Measurements from ENCODE around the gene SPTBN4.
"Not testable (repeated sequence)": the region's sequence is repeated elsewhere in the genome, so short reads cannot be mapped to it uniquely, and the experiment has no call there.

SPTBN4 gene

DNA sequence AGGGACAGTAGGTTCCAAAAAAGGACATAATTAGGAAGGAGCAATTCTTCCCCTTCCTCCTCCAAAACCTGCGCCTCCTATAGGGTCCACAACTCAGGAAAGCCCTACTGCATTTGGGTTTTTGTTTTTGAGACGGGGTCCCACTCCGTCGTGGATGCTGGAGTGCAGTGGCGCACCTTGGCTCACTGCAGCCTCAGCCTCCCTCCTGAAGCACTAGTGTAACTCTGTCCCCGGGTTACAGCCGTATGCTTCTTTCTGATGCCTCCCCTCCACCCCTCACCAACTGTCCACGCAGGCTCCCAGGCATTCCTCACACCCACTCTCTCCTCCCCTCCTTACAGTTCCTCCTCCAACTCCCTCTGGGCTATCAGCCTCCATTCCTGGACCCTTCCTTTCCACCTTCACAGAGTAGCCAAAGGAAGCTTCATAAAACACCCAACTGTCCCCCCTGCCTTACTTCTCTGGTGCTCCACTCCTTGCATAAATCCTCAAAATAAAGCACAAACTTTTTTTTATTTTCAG, 20.5 kb upstream of the SPTBN4 start:
- TF ChIP-seq, protein P1, sequence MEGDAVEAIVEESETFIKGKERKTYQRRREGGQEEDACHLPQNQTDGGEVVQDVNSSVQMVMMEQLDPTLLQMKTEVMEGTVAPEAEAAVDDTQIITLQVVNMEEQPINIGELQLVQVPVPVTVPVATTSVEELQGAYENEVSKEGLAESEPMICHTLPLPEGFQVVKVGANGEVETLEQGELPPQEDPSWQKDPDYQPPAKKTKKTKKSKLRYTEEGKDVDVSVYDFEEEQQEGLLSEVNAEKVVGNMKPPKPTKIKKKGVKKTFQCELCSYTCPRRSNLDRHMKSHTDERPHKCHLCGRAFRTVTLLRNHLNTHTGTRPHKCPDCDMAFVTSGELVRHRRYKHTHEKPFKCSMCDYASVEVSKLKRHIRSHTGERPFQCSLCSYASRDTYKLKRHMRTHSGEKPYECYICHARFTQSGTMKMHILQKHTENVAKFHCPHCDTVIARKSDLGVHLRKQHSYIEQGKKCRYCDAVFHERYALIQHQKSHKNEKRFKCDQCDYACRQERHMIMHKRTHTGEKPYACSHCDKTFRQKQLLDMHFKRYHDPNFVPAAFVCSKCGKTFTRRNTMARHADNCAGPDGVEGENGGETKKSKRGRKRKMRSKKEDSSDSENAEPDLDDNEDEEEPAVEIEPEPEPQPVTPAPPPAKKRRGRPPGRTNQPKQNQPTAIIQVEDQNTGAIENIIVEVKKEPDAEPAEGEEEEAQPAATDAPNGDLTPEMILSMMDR (IDR thresholded peaks at IDR 0.05; ENCODE audit: low read depth, low read length) = no peak

DNA sequence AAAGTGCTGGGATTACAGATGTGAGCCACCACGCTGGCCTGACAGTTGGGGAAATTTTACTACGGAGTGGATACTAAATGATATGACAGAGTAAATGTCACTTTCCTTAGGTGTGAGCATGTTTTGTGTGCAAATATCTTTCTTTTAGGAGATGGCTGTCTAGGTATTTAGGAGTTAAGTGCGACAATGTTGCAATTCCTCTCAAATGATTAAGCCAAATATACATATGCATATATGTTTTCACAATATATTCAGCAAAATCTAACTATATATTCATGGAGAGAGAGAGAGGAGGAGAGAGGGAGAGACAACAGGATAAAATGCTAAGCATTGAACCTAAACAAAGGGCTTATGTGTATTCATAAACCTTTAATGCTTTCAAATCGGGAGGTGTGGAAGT, 17.3 kb upstream of the SPTBN4 start:
- no peak overlapping the region for H3K4me3 ChIP-seq (ENCODE audit: low read depth, low read length)
- TF ChIP-seq, protein P1 (IDR thresholded peaks at IDR 0.05; ENCODE audit: low read depth, low read length) = no peak
- in situ Hi-C loops (cut with HindIII; ENCODE audit: low sequenced_read_pairs) = no loop called here
- DNase-seq (ENCODE audit: low read depth, low spot score) = no peak

More for the DNA sequence above, 20.5 kb upstream of the SPTBN4 start:
- no peak overlapping the region for H3K4me3 ChIP-seq (ENCODE audit: low read depth, low read length)
- DNase-seq (ENCODE audit: low read depth, low spot score) = no peak
- in situ Hi-C loops (cut with HindIII; ENCODE audit: low sequenced_read_pairs) = no loop called here

DNA sequence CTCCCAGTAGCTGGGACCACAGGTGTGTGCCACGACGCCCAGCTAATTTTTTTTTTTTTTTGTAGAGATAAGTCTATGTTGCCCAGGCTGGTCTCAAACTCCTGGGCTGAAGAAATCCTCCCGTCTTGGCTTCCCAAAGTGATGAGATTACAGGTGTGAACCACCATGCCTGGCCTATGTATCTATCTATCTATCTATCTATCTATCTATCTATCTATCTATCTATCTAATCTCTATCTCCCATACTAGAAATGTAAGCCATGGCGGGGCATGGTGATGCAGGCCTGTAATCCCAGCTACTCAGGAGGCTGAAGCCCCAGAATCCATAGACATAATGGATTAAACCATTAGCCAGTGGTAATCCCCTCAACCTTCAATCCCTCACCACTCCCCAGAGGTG, 16.1 kb upstream of the SPTBN4 start:
- TF ChIP-seq, protein P1 (IDR thresholded peaks at IDR 0.05; ENCODE audit: low read depth, low read length) = no peak
- in situ Hi-C loops (cut with HindIII; ENCODE audit: low sequenced_read_pairs) = no loop called here
- H3K4me3 ChIP-seq (ENCODE audit: low read depth, low read length) = no peak overlapping the region
- no peak for DNase-seq (ENCODE audit: low read depth, low spot score)

DNA sequence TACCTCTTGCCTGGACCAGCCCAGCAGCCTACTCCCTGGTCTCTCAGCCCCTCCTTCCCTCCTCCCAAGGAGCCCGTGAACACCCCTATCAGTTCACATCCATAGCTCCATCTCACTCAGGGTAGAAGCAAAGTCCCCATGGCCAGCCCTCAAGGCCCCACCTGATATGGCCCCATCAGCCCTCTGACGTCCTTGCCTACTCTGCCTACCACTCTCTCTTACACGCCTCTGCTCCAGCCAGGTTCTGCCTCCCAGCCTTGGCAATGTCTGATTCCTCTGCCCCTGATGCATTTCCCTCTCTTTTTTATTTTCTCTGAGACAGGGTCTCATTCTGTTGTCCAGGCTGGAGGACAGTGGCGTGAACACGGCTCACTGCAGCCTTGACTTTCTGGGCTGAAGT, 14.8 kb upstream of the SPTBN4 start:
- in situ Hi-C loops (cut with HindIII; ENCODE audit: low sequenced_read_pairs) = no loop called here
- DNase-seq (ENCODE audit: low read depth, low spot score) = no peak
- H3K4me3 ChIP-seq (ENCODE audit: low read depth, low read length) = no peak overlapping the region
- TF ChIP-seq, protein P1 (IDR thresholded peaks at IDR 0.05; ENCODE audit: low read depth, low read length) = no peak

DNA sequence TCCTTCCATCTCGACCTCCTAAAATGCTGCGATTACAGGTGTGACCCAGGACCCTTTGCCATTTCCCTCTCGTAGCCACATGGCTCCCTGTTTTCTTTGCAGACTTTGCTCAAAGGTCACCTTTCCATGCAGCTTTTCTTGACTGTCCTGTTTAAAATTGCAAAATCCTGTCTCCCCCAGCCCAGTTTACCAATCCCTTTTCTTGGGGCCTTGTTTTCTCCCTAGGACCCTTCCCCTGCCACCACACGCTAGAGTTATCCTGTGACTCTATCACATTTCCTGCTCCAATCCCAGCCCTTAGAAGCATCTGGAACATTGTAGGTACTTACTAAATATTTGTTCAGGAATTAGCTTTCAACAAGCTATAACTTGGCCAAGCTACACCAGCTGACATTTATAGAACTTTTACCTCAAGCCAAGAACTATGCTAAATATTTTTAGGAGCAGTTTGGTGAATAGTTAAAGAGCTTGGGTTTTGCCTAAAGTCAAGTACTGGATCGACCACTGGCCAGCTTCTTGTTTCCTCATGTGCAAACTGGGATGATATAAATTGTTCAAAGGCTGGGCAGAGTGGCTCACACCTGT, 13.6 kb upstream of the SPTBN4 start:
- no peak for DNase-seq (ENCODE audit: low read depth, low spot score)
- H3K4me3 ChIP-seq (ENCODE audit: low read depth, low read length) = no peak overlapping the region
- in situ Hi-C loops (cut with HindIII; ENCODE audit: low sequenced_read_pairs) = no loop called here
- TF ChIP-seq, protein P1 (IDR thresholded peaks at IDR 0.05; ENCODE audit: low read depth, low read length) = no peak

DNA sequence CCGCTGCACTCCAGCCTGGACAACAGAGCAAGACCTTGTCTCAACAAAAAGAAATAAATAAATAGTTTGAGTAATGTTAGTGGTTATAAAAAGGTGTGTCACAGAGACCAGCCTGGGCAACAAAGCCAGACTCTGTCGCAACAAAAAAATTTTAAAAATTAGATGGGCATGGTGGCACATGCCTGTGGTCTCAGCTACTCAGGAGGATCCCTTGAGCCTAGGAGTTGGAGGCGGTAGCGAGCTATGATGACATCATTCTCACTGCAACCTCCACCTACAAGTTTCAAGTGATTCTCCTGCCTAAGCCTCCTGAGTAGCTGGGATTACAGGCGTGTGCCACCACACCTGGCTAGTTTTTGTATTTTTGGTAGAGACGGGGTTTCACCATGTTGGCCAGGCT, 12.9 kb upstream of the SPTBN4 start:
- H3K4me3 ChIP-seq (ENCODE audit: low read depth, low read length); DNase-seq (ENCODE audit: low read depth, low spot score); in situ Hi-C loops (cut with HindIII; ENCODE audit: low sequenced_read_pairs): not testable (repeated sequence)

DNA sequence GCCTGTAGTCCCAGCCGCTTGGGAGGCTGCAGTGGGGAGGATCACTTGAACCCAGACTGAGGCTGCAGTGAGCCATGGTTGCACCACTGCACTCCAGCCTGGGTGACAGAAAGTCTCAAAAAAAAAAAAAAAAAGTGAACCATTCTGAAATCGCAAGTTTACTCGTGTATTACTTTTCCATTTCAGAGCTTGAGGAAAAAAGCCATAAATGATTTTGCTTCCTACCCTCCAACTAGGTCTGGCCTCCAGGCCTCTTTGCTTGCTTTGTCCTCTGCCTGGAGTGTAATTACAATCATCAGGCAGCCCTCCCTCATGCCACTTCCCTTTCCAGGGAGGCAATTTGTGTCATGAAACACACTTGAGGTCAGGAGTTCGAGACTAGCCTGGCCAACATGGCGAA, 9.8 kb upstream of the SPTBN4 start:
- in situ Hi-C loops (cut with HindIII; ENCODE audit: low sequenced_read_pairs) = no loop called here
- no peak overlapping the region for H3K4me3 ChIP-seq (ENCODE audit: low read depth, low read length)
- TF ChIP-seq, protein P1 (IDR thresholded peaks at IDR 0.05; ENCODE audit: low read depth, low read length) = no peak
- no peak for DNase-seq (ENCODE audit: low read depth, low spot score)

All from astrocyte of the spinal cord (primary cell).